ENCODE data around the gene RBP3.

The RBP3 gene

GRCh38 chr10:47331954-47332353 lies 16.2 kb upstream of the RBP3 start:
- Histone ChIP-seq H3K27me3 (ENCODE audit: control insufficient read depth, low read length) (no peaks in the 10 kb centered on the region), H4K20me1 (ENCODE audit: control insufficient read depth, insufficient read depth, low read depth, low read length) (no peaks in the 10 kb centered on the region), H3K9me2 (replicated peaks; ENCODE audit: control insufficient read depth, low read length) (no peaks in the 10 kb centered on the region), H3K27ac (ENCODE audit: low read depth, low read length) (no peak overlapping the region), H3K4me3 (ENCODE audit: low read length) (no peak overlapping the region), H3F3A (ENCODE audit: control insufficient read depth, insufficient read depth) (no peaks in the 10 kb centered on the region), H3K9me3 (ENCODE audit: control insufficient read depth, insufficient read depth, low read length) (peaks cover 3% of the 10 kb centered on the region; the same call in 1 of the 2 replicates), H3K4me2 (ENCODE audit: low read length) (no peak overlapping the region), H3K4me1 (ENCODE audit: control insufficient read depth, low read length) (no peaks in the 10 kb centered on the region), H3K79me2 (ENCODE audit: control insufficient read depth, low read length) (no peaks in the 10 kb centered on the region), H3K36me3 (ENCODE audit: control insufficient read depth, low read length) (no peaks in the 10 kb centered on the region)
- TF ChIP-seq CTCF (IDR thresholded peaks at IDR 0.05; ENCODE audit: low read depth, low read length, poor library complexity, severe bottlenecking) (no peak), EZH2phosphoT487 (IDR thresholded peaks at IDR 0.05; ENCODE audit: borderline replicate concordance, low read length) (no peak)

- H3F3A ChIP-seq (ENCODE audit: control insufficient read depth, insufficient read depth), result no peaks in the 10 kb centered on the region
- H3K9me2 ChIP-seq (replicated peaks; ENCODE audit: control insufficient read depth, low read length), result no peaks in the 10 kb centered on the region
- H3K9me3 ChIP-seq (ENCODE audit: control insufficient read depth, insufficient read depth, low read length), result peaks cover 3% of the 10 kb centered on the region; the same call in 1 of the 2 replicates
- H3K79me2 ChIP-seq (ENCODE audit: control insufficient read depth, low read length), result no peaks in the 10 kb centered on the region
- H3K27me3 ChIP-seq (ENCODE audit: control insufficient read depth, low read length), result no peaks in the 10 kb centered on the region
- no peaks in the 10 kb centered on the region for H3K4me1 ChIP-seq (ENCODE audit: control insufficient read depth, low read length)
- H3K27ac ChIP-seq (ENCODE audit: low read depth, low read length), result no peak overlapping the region
- no peak for TF ChIP-seq EZH2phosphoT487 (IDR thresholded peaks at IDR 0.05; ENCODE audit: borderline replicate concordance, low read length)
- TF ChIP-seq CTCF (IDR thresholded peaks at IDR 0.05; ENCODE audit: low read depth, low read length, poor library complexity, severe bottlenecking), result no peak
- H3K4me2 ChIP-seq (ENCODE audit: low read length), result no peak overlapping the region
- no peaks in the 10 kb centered on the region for H4K20me1 ChIP-seq (ENCODE audit: control insufficient read depth, insufficient read depth, low read depth, low read length)
- no peaks in the 10 kb centered on the region for H3K36me3 ChIP-seq (ENCODE audit: control insufficient read depth, low read length)
- H3K4me3 ChIP-seq (ENCODE audit: low read length), result no peak overlapping the region
Observed at GRCh38 chr10:47332371-47332770, 15.8 kb upstream of the RBP3 start.

GRCh38 chr10:47332946-47333345 lies 15.2 kb upstream of the RBP3 start:
- no peaks in the 10 kb centered on the region for H3K36me3 ChIP-seq (ENCODE audit: control insufficient read depth, low read length)
- H3K4me1 ChIP-seq (ENCODE audit: control insufficient read depth, low read length), result no peaks in the 10 kb centered on the region
- H3K4me3 ChIP-seq (ENCODE audit: low read length), result no peak overlapping the region
- H3K9me3 ChIP-seq (ENCODE audit: control insufficient read depth, insufficient read depth, low read length), result peaks cover 3% of the 10 kb centered on the region; the same call in 1 of the 2 replicates
- TF ChIP-seq CTCF (IDR thresholded peaks at IDR 0.05; ENCODE audit: low read depth, low read length, poor library complexity, severe bottlenecking) (no peak), EZH2phosphoT487 (IDR thresholded peaks at IDR 0.05; ENCODE audit: borderline replicate concordance, low read length) (no peak)
- H3F3A ChIP-seq (ENCODE audit: control insufficient read depth, insufficient read depth), result no peaks in the 10 kb centered on the region
- H3K27ac ChIP-seq (ENCODE audit: low read depth, low read length), result no peak overlapping the region
- H3K79me2 ChIP-seq (ENCODE audit: control insufficient read depth, low read length), result no peaks in the 10 kb centered on the region
- H4K20me1 ChIP-seq (ENCODE audit: control insufficient read depth, insufficient read depth, low read depth, low read length), result no peaks in the 10 kb centered on the region
- no peaks in the 10 kb centered on the region for H3K27me3 ChIP-seq (ENCODE audit: control insufficient read depth, low read length)
- no peak overlapping the region for H3K4me2 ChIP-seq (ENCODE audit: low read length)
- H3K9me2 ChIP-seq (replicated peaks; ENCODE audit: control insufficient read depth, low read length), result no peaks in the 10 kb centered on the region

All from DOHH2 (cell line).